ENCODE results near the gene PARP1.

PARP1 gene

DNA sequence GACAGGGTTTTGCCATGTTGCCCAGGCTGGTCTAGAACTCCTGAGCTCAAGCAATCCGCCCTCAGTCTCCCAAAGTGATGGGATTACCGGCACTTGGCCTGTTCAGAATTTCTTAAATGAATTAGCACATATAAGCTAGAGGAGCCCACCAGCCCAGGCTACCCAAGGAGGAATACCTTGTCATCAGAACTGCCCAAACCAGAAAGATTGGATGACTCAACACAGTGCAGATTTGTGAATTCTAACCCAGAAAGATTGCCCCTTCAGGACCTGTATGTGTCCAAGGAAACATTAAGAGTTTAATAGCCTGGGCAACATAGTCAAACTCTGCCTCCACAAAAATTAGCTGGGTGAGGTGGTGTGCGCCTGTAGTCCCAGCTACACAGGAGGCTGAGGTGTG is 84.9 kb downstream of the PARP1 start:
- no peak overlapping the region for H3K4me3 ChIP-seq (ENCODE audit: low read depth, low read length)
- DNase-seq (ENCODE audit: low read depth) = no peak
- TF ChIP-seq CTCF (IDR thresholded peaks at IDR 0.05; ENCODE audit: low read depth, low read length, missing control alignments) = no peak
- in situ Hi-C loops (cut with HindIII; ENCODE audit: low sequenced_read_pairs) = no loop called here

DNA sequence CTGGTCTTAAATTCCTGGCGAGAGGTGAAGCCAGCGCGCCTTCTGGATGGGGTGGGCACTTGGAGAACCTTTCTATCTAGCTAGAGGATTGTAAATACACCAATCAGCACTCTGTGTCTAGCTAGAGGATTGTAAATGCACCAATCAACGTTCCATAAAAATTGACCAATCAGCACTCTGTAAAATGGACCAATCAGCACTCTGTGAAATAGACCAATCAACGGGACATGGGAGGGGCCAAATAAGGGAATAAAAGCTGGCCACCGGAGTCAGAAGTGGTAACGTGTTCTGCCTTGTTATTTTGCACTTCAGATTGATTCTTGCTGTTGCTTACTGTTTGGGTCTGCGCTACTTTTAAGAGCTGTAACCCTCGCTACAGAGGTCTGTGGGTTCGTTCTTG is 87.0 kb downstream of the PARP1 start:
- DNase-seq (ENCODE audit: low read depth) = no peak
- no peak overlapping the region for H3K4me3 ChIP-seq (ENCODE audit: low read depth, low read length)
- in situ Hi-C loops (cut with HindIII; ENCODE audit: low sequenced_read_pairs) = no loop called here
- TF ChIP-seq CTCF (IDR thresholded peaks at IDR 0.05; ENCODE audit: low read depth, low read length, missing control alignments) = no peak

GRCh38 chr1:226318471-226318870 is 89.4 kb downstream of the PARP1 start:
- no peak for TF ChIP-seq CTCF (IDR thresholded peaks at IDR 0.05; ENCODE audit: low read depth, low read length, missing control alignments)
- H3K4me3 ChIP-seq (ENCODE audit: low read depth, low read length) = no peak overlapping the region
- in situ Hi-C loops (cut with HindIII; ENCODE audit: low sequenced_read_pairs) = no loop called here
- no peak for DNase-seq (ENCODE audit: low read depth)

- in situ Hi-C loops (cut with HindIII; ENCODE audit: low sequenced_read_pairs) = no loop called here
- no peak for DNase-seq (ENCODE audit: low read depth)
- TF ChIP-seq CTCF (IDR thresholded peaks at IDR 0.05; ENCODE audit: low read depth, low read length, missing control alignments) = no peak
- H3K4me3 ChIP-seq (ENCODE audit: low read depth, low read length) = no peak overlapping the region
Observed at GRCh38 chr1:226314055-226314454, 93.8 kb downstream of the PARP1 start.

GRCh38 chr1:226312065-226312464 is 95.8 kb downstream of the PARP1 start:
- no peak for DNase-seq (ENCODE audit: low read depth)
- no peak overlapping the region for H3K4me3 ChIP-seq (ENCODE audit: low read depth, low read length)
- in situ Hi-C loops (cut with HindIII; ENCODE audit: low sequenced_read_pairs) = no loop called here
- no peak for TF ChIP-seq CTCF (IDR thresholded peaks at IDR 0.05; ENCODE audit: low read depth, low read length, missing control alignments)

DNA sequence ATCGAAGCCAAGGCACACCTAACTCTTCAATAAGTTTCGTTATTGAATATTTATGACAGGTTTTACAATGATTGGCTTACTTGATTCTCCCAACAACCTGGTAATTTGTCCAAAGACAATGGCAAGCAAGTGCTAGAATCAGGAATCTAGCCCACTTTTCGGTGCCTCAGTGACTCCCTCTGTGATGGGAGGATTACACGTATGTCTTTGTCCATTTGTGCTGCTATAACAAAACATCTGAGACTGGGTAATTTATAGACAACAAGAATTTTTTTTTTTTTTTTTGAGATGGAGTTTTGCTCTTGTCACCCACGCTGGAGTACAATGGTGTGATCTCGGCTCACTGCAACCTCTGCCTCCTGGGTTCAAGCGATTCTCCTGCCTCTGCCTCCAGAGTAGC is 96.5 kb downstream of the PARP1 start:
- in situ Hi-C loops (cut with HindIII; ENCODE audit: low sequenced_read_pairs) = no loop called here
- TF ChIP-seq CTCF (IDR thresholded peaks at IDR 0.05; ENCODE audit: low read depth, low read length, missing control alignments) = no peak
- no peak for DNase-seq (ENCODE audit: low read depth)
- H3K4me3 ChIP-seq (ENCODE audit: low read depth, low read length) = no peak overlapping the region

Data from astrocyte of the cerebellum (primary cell).